Measurements from ENCODE around the gene TMEM141. TPM values are rescaled to one million over a fixed set of nuclear protein-coding genes. Genes with fewer than 3 reads are reported as not detected.
A peak's percentile ranks its signal among the peaks of the same experiment; 100 is the strongest.

Gene TMEM141
- polyA plus RNA-seq, 1 of the 3 experiments (the other 2 are of a cell fraction): 112 TPM

DNA sequence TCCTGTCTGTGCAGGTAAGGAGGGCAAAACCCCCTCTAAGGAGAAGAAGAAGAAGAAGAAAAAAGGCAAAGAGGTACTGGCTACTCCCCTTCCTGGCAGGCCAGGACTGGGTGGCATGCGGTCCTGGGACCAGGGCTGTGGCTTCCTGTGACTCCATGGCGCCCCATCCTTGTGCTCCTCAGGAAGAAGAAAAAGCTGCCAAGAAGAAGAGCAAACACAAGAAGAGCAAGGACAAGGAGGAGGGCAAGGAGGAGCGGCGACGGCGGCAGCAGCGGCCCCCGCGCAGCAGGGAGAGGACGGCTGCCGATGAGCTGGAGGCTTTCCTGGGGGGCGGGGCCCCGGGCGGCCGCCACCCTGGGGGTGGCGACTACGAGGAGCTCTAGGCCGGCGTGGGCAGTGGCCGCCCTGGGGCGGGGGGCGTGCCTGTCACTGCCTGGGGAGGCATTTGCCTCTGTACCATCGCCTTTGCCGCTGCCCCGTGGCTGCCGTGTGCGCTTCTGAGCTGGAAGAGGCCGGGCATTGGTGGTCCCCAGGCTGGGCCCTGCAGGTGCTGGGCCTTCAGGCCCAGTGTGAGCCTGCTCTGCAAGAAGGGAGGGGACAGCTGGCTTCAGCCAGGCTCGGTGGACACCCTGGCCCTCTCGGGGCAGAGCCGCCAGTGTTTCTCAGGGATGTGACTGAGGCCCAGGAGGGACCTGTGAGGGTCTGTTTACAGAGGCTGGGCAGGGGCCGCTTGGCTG lies 49.2 kb downstream of the TMEM141 start:
- DNase-seq: peak; percentile 63
- TF ChIP-seq, protein P1, sequence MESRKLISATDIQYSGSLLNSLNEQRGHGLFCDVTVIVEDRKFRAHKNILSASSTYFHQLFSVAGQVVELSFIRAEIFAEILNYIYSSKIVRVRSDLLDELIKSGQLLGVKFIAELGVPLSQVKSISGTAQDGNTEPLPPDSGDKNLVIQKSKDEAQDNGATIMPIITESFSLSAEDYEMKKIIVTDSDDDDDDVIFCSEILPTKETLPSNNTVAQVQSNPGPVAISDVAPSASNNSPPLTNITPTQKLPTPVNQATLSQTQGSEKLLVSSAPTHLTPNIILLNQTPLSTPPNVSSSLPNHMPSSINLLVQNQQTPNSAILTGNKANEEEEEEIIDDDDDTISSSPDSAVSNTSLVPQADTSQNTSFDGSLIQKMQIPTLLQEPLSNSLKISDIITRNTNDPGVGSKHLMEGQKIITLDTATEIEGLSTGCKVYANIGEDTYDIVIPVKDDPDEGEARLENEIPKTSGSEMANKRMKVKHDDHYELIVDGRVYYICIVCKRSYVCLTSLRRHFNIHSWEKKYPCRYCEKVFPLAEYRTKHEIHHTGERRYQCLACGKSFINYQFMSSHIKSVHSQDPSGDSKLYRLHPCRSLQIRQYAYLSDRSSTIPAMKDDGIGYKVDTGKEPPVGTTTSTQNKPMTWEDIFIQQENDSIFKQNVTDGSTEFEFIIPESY (IDR thresholded peaks at IDR 0.05; ENCODE audit: borderline replicate concordance, low read depth): no peak
- TF ChIP-seq FOSL2 (IDR thresholded peaks at IDR 0.05; ENCODE audit: borderline replicate concordance, low read depth) (no peak), TAF1 (IDR thresholded peaks at IDR 0.05; ENCODE audit: borderline replicate concordance, low read depth, low read length) (no peak), RAD21 (IDR thresholded peaks at IDR 0.05; ENCODE audit: low read length) (no peak), MXI1 (IDR thresholded peaks at IDR 0.05; ENCODE audit: low read depth, low read length) (no peak), SMC3 (IDR thresholded peaks at IDR 0.05; ENCODE audit: low read depth, low read length) (no peak), EP300 (IDR thresholded peaks at IDR 0.05; ENCODE audit: borderline replicate concordance in 1 of 2, low read depth in 1 of 2, low read length in 1 of 2) (no peak), NFIC (IDR thresholded peaks at IDR 0.05; ENCODE audit: borderline replicate concordance) (no peak), MEF2A (IDR thresholded peaks at IDR 0.05; ENCODE audit: borderline replicate concordance, low read depth) (no peak), CHD2 (IDR thresholded peaks at IDR 0.05; ENCODE audit: low read length, partially characterized antibody) (no peak), POLR2AphosphoS5 (IDR thresholded peaks at IDR 0.05; ENCODE audit: low read depth, low read length) (no peak)
- TF ChIP-seq, protein P2, sequence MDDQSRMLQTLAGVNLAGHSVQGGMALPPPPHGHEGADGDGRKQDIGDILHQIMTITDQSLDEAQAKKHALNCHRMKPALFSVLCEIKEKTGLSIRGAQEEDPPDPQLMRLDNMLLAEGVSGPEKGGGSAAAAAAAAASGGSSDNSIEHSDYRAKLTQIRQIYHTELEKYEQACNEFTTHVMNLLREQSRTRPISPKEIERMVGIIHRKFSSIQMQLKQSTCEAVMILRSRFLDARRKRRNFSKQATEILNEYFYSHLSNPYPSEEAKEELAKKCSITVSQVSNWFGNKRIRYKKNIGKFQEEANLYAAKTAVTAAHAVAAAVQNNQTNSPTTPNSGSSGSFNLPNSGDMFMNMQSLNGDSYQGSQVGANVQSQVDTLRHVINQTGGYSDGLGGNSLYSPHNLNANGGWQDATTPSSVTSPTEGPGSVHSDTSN (IDR thresholded peaks at IDR 0.05): no peak
- TF ChIP-seq, protein P3, sequence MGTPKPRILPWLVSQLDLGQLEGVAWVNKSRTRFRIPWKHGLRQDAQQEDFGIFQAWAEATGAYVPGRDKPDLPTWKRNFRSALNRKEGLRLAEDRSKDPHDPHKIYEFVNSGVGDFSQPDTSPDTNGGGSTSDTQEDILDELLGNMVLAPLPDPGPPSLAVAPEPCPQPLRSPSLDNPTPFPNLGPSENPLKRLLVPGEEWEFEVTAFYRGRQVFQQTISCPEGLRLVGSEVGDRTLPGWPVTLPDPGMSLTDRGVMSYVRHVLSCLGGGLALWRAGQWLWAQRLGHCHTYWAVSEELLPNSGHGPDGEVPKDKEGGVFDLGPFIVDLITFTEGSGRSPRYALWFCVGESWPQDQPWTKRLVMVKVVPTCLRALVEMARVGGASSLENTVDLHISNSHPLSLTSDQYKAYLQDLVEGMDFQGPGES (IDR thresholded peaks at IDR 0.05; ENCODE audit: low read depth, low read length): no peak
- TF ChIP-seq, protein P4, sequence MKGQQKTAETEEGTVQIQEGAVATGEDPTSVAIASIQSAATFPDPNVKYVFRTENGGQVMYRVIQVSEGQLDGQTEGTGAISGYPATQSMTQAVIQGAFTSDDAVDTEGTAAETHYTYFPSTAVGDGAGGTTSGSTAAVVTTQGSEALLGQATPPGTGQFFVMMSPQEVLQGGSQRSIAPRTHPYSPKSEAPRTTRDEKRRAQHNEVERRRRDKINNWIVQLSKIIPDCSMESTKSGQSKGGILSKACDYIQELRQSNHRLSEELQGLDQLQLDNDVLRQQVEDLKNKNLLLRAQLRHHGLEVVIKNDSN (IDR thresholded peaks at IDR 0.05; ENCODE audit: borderline replicate concordance, low read depth): no peak
- TF ChIP-seq, protein P5, sequence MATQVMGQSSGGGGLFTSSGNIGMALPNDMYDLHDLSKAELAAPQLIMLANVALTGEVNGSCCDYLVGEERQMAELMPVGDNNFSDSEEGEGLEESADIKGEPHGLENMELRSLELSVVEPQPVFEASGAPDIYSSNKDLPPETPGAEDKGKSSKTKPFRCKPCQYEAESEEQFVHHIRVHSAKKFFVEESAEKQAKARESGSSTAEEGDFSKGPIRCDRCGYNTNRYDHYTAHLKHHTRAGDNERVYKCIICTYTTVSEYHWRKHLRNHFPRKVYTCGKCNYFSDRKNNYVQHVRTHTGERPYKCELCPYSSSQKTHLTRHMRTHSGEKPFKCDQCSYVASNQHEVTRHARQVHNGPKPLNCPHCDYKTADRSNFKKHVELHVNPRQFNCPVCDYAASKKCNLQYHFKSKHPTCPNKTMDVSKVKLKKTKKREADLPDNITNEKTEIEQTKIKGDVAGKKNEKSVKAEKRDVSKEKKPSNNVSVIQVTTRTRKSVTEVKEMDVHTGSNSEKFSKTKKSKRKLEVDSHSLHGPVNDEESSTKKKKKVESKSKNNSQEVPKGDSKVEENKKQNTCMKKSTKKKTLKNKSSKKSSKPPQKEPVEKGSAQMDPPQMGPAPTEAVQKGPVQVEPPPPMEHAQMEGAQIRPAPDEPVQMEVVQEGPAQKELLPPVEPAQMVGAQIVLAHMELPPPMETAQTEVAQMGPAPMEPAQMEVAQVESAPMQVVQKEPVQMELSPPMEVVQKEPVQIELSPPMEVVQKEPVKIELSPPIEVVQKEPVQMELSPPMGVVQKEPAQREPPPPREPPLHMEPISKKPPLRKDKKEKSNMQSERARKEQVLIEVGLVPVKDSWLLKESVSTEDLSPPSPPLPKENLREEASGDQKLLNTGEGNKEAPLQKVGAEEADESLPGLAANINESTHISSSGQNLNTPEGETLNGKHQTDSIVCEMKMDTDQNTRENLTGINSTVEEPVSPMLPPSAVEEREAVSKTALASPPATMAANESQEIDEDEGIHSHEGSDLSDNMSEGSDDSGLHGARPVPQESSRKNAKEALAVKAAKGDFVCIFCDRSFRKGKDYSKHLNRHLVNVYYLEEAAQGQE (IDR thresholded peaks at IDR 0.05; ENCODE audit: low read depth, low read length): no peak
- TF ChIP-seq, protein P6, sequence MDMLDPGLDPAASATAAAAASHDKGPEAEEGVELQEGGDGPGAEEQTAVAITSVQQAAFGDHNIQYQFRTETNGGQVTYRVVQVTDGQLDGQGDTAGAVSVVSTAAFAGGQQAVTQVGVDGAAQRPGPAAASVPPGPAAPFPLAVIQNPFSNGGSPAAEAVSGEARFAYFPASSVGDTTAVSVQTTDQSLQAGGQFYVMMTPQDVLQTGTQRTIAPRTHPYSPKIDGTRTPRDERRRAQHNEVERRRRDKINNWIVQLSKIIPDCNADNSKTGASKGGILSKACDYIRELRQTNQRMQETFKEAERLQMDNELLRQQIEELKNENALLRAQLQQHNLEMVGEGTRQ (IDR thresholded peaks at IDR 0.05; ENCODE audit: borderline replicate concordance, low read depth, low read length): no peak
- Histone ChIP-seq H4K20me1 (ENCODE audit: insufficient read depth) (peaks cover 10% of the 10 kb centered on the region; the same call in 1 of the 2 replicates), H2AFZ (ENCODE audit: low read depth) (no peak overlapping the region), H3K9me3 (no peaks in the 10 kb centered on the region), H3K9me2 (no peaks in the 10 kb centered on the region), H3K9ac (no peak overlapping the region), H3K4me3 (ENCODE audit: low read depth in 2 of 2, low read length in 1 of 2) (no peak overlapping the region), H3F3A (replicated peaks; ENCODE audit: insufficient read depth) (peaks cover 19% of the 10 kb centered on the region), H3K4me2 (no peak overlapping the region), H3K27me3 (ENCODE audit: insufficient read depth) (no peaks in the 10 kb centered on the region), H3K36me3 (replicated peaks in 1 of 2; ENCODE audit: control insufficient read depth in 1 of 2, insufficient read depth in 2 of 2, low read length in 1 of 2) (peaks cover 0 to 17% of the 10 kb centered on the region in 2 experiments), H3K79me2 (ENCODE audit: insufficient read depth) (no peaks in the 10 kb centered on the region), H3K4me1 (ENCODE audit: control insufficient read depth in 1 of 2, insufficient read depth in 2 of 2, low read depth in 1 of 2, low read length in 1 of 2) (peaks cover 24 to 29% of the 10 kb centered on the region in 2 experiments; a peak in 2 of 4 replicates), H3K27ac (ENCODE audit: low read depth in 2 of 2, low read length in 1 of 2) (peak overlapping the region in 1 of 2 experiments; percentile 11; a peak in 1 of 4 replicates)
- WGBS (ENCODE audit: low lambda C conversion rate): 75% methylated on average over 16 of the region's 32 CpGs
- ChIA-PET CTCF (interaction anchor here (3.6 to 4.7 kb wide), 2 partner anchors 9 to 48 kb away, joined by 36 read pairs; partner anchors contain the start of gene TMEM141), POLR2A (interaction anchor here (0.9 to 2.1 kb wide), 3 partner anchors 11 to 40 kb away, joined by 4 to 10 read pairs (median 6); partner anchors contain the start of gene RABL6)
